ENCODE results near the gene INTS3.
A peak's percentile ranks its signal among the peaks of the same experiment; 100 is the strongest.

Gene INTS3

GRCh38 chr1:153799566-153800465 is 72.0 kb downstream of the INTS3 start:
- H3K4me1 Mint-ChIP-seq = peaks cover 21% of the 10 kb centered on the region
- H3K27ac Mint-ChIP-seq = no peak overlapping the region
- H3K9me3 Mint-ChIP-seq = no peaks in the 10 kb centered on the region
- no peak for DNase-seq
- no peak for ATAC-seq
- H3K4me3 Mint-ChIP-seq = no peak overlapping the region
- peaks cover 5% of the 10 kb centered on the region for H3K36me3 Mint-ChIP-seq (ENCODE audit: low read depth)
- H3K27me3 Mint-ChIP-seq = no peaks in the 10 kb centered on the region

- ATAC-seq (no peak), DNase-seq (no peak)
- Mint-ChIP-seq H3K9me3 (no peaks in the 10 kb centered on the region), H3K4me3 (no peak overlapping the region), H3K36me3 (ENCODE audit: low read depth) (peaks cover 5% of the 10 kb centered on the region), H3K27ac (no peak overlapping the region), H3K27me3 (no peaks in the 10 kb centered on the region), H3K4me1 (peaks cover 27% of the 10 kb centered on the region)
Measured at GRCh38 chr1:153800516-153800915, 72.7 kb downstream of the INTS3 start.

GRCh38 chr1:153801028-153801625 is 73.3 kb downstream of the INTS3 start:
- DNase-seq (no peak), ATAC-seq (no peak)
- H3K4me1 Mint-ChIP-seq = peaks cover 33% of the 10 kb centered on the region
- no peaks in the 10 kb centered on the region for H3K27me3 Mint-ChIP-seq
- H3K4me3 Mint-ChIP-seq = no peak overlapping the region
- H3K9me3 Mint-ChIP-seq = no peaks in the 10 kb centered on the region
- H3K27ac Mint-ChIP-seq = no peak overlapping the region
- peaks cover 5% of the 10 kb centered on the region for H3K36me3 Mint-ChIP-seq (ENCODE audit: low read depth)

- ATAC-seq = no peak
Measured at GRCh38 chr1:153801786-153802697, 74.2 kb downstream of the INTS3 start.

GRCh38 chr1:153803470-153804056 is 75.7 kb downstream of the INTS3 start:
- Mint-ChIP-seq H3K36me3 (ENCODE audit: low read depth) (peaks cover 7% of the 10 kb centered on the region), H3K9me3 (no peaks in the 10 kb centered on the region)

More at GRCh38 chr1:153801786-153802697, 74.2 kb downstream of the INTS3 start:
- no peak overlapping the region for H3K4me3 Mint-ChIP-seq
- DNase-seq = no peak
- peaks cover 34% of the 10 kb centered on the region for H3K4me1 Mint-ChIP-seq
- H3K9me3 Mint-ChIP-seq = no peaks in the 10 kb centered on the region
- peaks cover 6% of the 10 kb centered on the region for H3K36me3 Mint-ChIP-seq (ENCODE audit: low read depth)
- no peaks in the 10 kb centered on the region for H3K27me3 Mint-ChIP-seq
- H3K27ac Mint-ChIP-seq = no peak overlapping the region

GRCh38 chr1:153804112-153804511 is 76.3 kb downstream of the INTS3 start:
- H3K27me3 Mint-ChIP-seq = no peaks in the 10 kb centered on the region
- H3K4me3 Mint-ChIP-seq = peak overlapping the region; percentile 17
- peak overlapping the region; percentile 46 for H3K27ac Mint-ChIP-seq
- ATAC-seq (no peak), DNase-seq (no peak)
- H3K36me3 Mint-ChIP-seq (ENCODE audit: low read depth) = peaks cover 10% of the 10 kb centered on the region
- no peaks in the 10 kb centered on the region for H3K9me3 Mint-ChIP-seq
- peaks cover 33% of the 10 kb centered on the region for H3K4me1 Mint-ChIP-seq

More at GRCh38 chr1:153803470-153804056, 75.7 kb downstream of the INTS3 start:
- Mint-ChIP-seq H3K27me3 (no peaks in the 10 kb centered on the region), H3K27ac (no peak overlapping the region), H3K4me3 (no peak overlapping the region), H3K4me1 (peaks cover 33% of the 10 kb centered on the region)
- no peak for ATAC-seq
- DNase-seq = no peak

GRCh38 chr1:153805042-153805745 is 77.3 kb downstream of the INTS3 start:
- H3K9me3 Mint-ChIP-seq = no peaks in the 10 kb centered on the region
- DNase-seq (peak; percentile 74), ATAC-seq (peak; percentile 99)
- peak overlapping the region; percentile 36 for H3K4me3 Mint-ChIP-seq
- peaks cover 33% of the 10 kb centered on the region for H3K4me1 Mint-ChIP-seq
- H3K36me3 Mint-ChIP-seq (ENCODE audit: low read depth) = peaks cover 16% of the 10 kb centered on the region
- no peaks in the 10 kb centered on the region for H3K27me3 Mint-ChIP-seq
- peak overlapping the region; percentile 80 for H3K27ac Mint-ChIP-seq

GRCh38 chr1:153805886-153806719 is 78.3 kb downstream of the INTS3 start:
- Mint-ChIP-seq H3K4me3 (peak overlapping the region; percentile 36), H3K9me3 (no peaks in the 10 kb centered on the region), H3K4me1 (peaks cover 33% of the 10 kb centered on the region), H3K36me3 (ENCODE audit: low read depth) (peaks cover 16% of the 10 kb centered on the region), H3K27ac (peak overlapping the region; percentile 80), H3K27me3 (no peaks in the 10 kb centered on the region)
- ATAC-seq (no peak), DNase-seq (no peak)

GRCh38 chr1:153816283-153816889 is 88.5 kb downstream of the INTS3 start:
- Mint-ChIP-seq H3K9me3 (no peaks in the 10 kb centered on the region), H3K4me1 (no peaks in the 10 kb centered on the region), H3K36me3 (ENCODE audit: low read depth) (peaks cover 48% of the 10 kb centered on the region), H3K27me3 (no peaks in the 10 kb centered on the region), H3K4me3 (no peak overlapping the region), H3K27ac (no peak overlapping the region)
- DNase-seq (no peak), ATAC-seq (no peak)

GRCh38 chr1:153818876-153819275 is 91.0 kb downstream of the INTS3 start:
- Mint-ChIP-seq H3K4me1 (no peaks in the 10 kb centered on the region), H3K4me3 (no peak overlapping the region), H3K27ac (peak overlapping the region; percentile 9), H3K36me3 (ENCODE audit: low read depth) (peaks cover 36% of the 10 kb centered on the region), H3K27me3 (no peaks in the 10 kb centered on the region), H3K9me3 (no peaks in the 10 kb centered on the region)
- DNase-seq (no peak), ATAC-seq (no peak)
